Neural progenitor cell (in vitro differentiated cells): ENCODE data around the gene RGS12. TPM values are rescaled to one million over a fixed set of nuclear protein-coding genes. Genes with fewer than 3 reads are reported as not detected.

ENCODE experiments used
- DNase-seq: peaks from one replicate; pipeline ENCODE4 v3.0.0-alpha.2; 2016; ENCODE audit warnings: low spot score
- H2AFZ ChIP-seq: fragments of 200-600 bp; sonication (generic); replicated peaks from 2 replicates; pipeline ENCODE4 v1.6.1; 2016; ENCODE audit warnings: antibody characterized with exemption
- H3F3A ChIP-seq: fragments of 200-600 bp; sonication (generic); 2 replicates; pipeline ENCODE4 v1.6.1; 2016; ENCODE audit warnings: antibody characterized with exemption, low read depth
- H3K27ac ChIP-seq: fragments of 200-600 bp; sonication (generic); 2 replicates; pipeline ENCODE4 v1.5.1; 2016; ENCODE audit warnings: mild to moderate bottlenecking
- H3K27me3 ChIP-seq: fragments of 200-600 bp; sonication (generic); 2 replicates; pipeline ENCODE4 v1.6.1; 2016; ENCODE audit warnings: mild to moderate bottlenecking, moderate library complexity
- H3K36me3 ChIP-seq: fragments of 200-600 bp; sonication (generic); 2 replicates; pipeline ENCODE4 v1.5.1; 2016
- H3K4me1 ChIP-seq: fragments of 200-600 bp; sonication (generic); 2 replicates; pipeline ENCODE4 v1.6.1; 2016; ENCODE audit warnings: mixed run types
- H3K4me2 ChIP-seq: fragments of 200-600 bp; sonication (generic); 2 replicates; pipeline ENCODE4 v1.6.1; 2016
- H3K4me3 ChIP-seq: fragments of 200-600 bp; sonication (generic); 2 replicates; pipeline ENCODE4 v1.5.1; 2016
- H3K79me2 ChIP-seq: fragments of 200-600 bp; sonication (generic); 2 replicates; pipeline ENCODE4 v1.6.1; 2016; ENCODE audit warnings: low read depth
- H3K9ac ChIP-seq: fragments of 200-600 bp; sonication (generic); 2 replicates; pipeline ENCODE4 v1.6.1; 2016
- H3K9me3 ChIP-seq: fragments of 200-600 bp; sonication (generic); 2 replicates; pipeline ENCODE4 v1.5.1; 2016; ENCODE audit warnings: low read depth
- H4K20me1 ChIP-seq: fragments of 200-600 bp; sonication (generic); 2 replicates; pipeline ENCODE4 v1.6.1; 2016; ENCODE audit warnings: low read depth
- H3K27ac Mint-ChIP-seq: 3 replicates; pipeline ENCODE4 v1.8.0; 2021; ENCODE audit warnings: mixed read lengths
- H3K27me3 Mint-ChIP-seq: 2 replicates; pipeline ENCODE4 v1.8.0; 2022; ENCODE audit warnings: low read depth, mild to moderate bottlenecking, inconsistent platforms, moderate library complexity, mixed read lengths; ENCODE audit not compliant: insufficient read depth
- H3K36me3 Mint-ChIP-seq: 3 replicates; pipeline ENCODE4 v1.8.0; 2021; ENCODE audit warnings: mixed read lengths
- H3K4me1 Mint-ChIP-seq: 3 replicates; pipeline ENCODE4 v1.8.0; 2021; ENCODE audit warnings: mixed read lengths
- H3K4me3 Mint-ChIP-seq: 3 replicates; pipeline ENCODE4 v1.8.0; 2021; ENCODE audit warnings: mild to moderate bottlenecking, moderate library complexity, mixed read lengths
- H3K9me3 Mint-ChIP-seq: 3 replicates; pipeline ENCODE4 v1.8.0; 2020; ENCODE audit warnings: mixed read lengths
- EZH2 ChIP-seq: fragments of 200-600 bp; sonication (generic); IDR thresholded peaks from 2 replicates; pipeline ENCODE4 v1.6.1; 2017; ENCODE audit warnings: antibody characterized with exemption, mild to moderate bottlenecking, moderate library complexity
- EZH2phosphoT487 ChIP-seq: fragments of 200-600 bp; sonication (generic); IDR thresholded peaks from 2 replicates; pipeline ENCODE4 v1.6.1; 2017; ENCODE audit warnings: antibody characterized with exemption
- total RNA-seq: library from RNA; depleted of rRNA; stranded (reverse); fragments of >200 nt; gene quantifications from 2 replicates; pipeline ENCODE4 v1.2.3, GENCODE V29; 2015; ENCODE audit warnings: low replicate concordance
- TF ChIP-seq, protein P1 (sequence below): fragments of 200-600 bp; sonication (generic); IDR thresholded peaks from 2 replicates; pipeline ENCODE4 v1.5.1; 2017; ENCODE audit warnings: antibody characterized with exemption, mild to moderate bottlenecking

RGS12 gene
- total RNA-seq, 1 donor from 2014 or later = 36.6 TPM

DNA sequence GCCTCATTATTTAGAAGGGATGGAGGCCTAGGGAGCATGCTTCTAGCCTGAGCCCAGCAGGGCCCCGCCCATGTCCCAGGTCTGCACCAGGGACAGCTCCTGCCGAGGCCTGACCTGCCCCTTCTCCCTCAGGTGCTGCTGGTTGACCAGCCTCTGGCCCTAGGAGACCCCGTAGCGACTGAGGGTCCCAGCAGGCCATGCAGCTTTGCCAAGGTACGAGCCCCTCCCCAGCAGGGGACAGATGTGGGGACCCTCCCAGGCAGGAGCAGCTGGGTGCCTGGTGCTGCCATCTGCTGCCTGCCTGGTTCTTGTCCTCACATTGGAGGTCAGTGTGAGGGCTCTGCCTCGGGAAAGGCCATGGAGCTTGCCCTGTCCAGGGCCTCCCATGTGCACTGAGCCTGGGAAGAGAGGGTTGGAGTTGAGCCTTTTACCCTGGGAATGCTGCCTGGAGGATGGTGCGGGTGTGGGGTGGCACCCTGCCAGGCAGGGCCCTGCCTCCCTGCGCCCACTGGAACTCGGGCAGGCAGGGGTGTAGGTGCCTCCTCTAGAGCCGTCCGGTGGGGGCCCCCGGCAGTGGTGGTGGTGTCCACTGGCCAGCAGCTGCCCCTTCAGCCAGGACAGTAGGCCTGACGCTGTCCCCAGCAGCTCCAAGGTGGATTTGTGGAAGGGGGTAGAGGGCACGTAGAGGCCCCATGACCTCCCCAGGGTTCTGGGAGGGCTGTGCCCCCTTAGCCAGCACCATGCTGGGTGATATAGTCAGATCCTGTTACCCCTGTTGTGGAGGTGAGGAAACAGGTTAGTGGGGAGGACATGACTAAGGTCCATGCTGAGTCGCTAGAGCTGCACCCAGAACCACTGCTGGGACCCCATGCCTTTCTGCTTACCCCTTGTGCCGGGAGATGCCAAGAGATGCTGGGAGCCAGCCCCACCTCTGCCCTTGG, 46.1 kb upstream of the RGS12 start:
- DNase-seq = no peak
- Histone ChIP-seq H3K4me2 (no peak overlapping the region), H4K20me1 (no peaks in the 10 kb centered on the region), H3K9ac (no peak overlapping the region), H3K36me3 (no peaks in the 10 kb centered on the region), H3K4me1 (no peaks in the 10 kb centered on the region), H3K27ac (no peak overlapping the region), H3K4me3 (no peak overlapping the region), H3F3A (no peaks in the 10 kb centered on the region), H3K79me2 (no peaks in the 10 kb centered on the region), H3K9me3 (no peaks in the 10 kb centered on the region), H2AFZ (no peak overlapping the region), H3K27me3 (no peaks in the 10 kb centered on the region)
- Mint-ChIP-seq H3K4me1 (peaks cover 6% of the 10 kb centered on the region), H3K27me3 (peaks cover 2% of the 10 kb centered on the region), H3K27ac (no peak overlapping the region), H3K36me3 (peaks cover 6% of the 10 kb centered on the region), H3K9me3 (no peaks in the 10 kb centered on the region), H3K4me3 (no peak overlapping the region)
- TF ChIP-seq, protein P1, sequence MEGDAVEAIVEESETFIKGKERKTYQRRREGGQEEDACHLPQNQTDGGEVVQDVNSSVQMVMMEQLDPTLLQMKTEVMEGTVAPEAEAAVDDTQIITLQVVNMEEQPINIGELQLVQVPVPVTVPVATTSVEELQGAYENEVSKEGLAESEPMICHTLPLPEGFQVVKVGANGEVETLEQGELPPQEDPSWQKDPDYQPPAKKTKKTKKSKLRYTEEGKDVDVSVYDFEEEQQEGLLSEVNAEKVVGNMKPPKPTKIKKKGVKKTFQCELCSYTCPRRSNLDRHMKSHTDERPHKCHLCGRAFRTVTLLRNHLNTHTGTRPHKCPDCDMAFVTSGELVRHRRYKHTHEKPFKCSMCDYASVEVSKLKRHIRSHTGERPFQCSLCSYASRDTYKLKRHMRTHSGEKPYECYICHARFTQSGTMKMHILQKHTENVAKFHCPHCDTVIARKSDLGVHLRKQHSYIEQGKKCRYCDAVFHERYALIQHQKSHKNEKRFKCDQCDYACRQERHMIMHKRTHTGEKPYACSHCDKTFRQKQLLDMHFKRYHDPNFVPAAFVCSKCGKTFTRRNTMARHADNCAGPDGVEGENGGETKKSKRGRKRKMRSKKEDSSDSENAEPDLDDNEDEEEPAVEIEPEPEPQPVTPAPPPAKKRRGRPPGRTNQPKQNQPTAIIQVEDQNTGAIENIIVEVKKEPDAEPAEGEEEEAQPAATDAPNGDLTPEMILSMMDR = no peak
- TF ChIP-seq EZH2 = no peak
- TF ChIP-seq EZH2phosphoT487 = no peak

DNA sequence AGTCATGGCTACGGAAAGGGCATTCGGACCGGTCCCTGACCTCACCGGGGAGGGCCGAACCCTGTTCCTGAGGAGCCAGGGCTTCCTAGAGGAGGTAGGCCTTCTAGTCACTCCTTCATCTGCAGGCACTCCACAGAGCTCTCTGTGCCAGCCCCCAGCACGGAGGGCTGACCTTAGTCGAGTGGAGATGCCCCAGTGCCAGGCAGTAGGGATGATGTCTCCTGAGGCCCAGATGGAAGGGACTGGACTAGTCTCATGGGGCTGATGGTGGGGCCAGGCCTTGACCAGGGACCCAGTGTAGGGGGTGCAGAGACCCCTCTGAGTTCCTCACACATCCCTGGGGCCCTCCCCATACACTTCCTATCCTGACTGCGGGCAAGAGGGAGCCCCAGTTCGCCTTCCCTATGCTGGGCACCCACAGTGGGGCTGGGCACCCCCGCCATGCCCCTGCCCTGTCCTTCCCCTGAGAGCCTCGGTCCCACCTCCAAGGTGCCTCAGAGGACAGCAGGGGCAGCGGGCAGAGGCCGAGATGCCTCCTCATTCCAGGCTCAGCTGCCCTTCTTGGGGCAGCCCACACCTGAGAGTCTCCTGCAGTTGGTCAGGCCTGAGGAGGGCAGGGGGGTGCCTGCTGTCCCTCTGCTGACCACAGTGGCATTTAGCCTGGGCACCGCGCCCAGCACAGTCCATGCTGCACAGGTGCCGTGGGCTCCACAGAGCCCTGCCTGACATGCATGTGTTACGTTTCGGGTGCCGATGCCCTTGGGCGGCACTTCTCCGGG, 45.2 kb upstream of the RGS12 start:
- Mint-ChIP-seq H3K36me3 (peaks cover 1% of the 10 kb centered on the region), H3K27ac (no peak overlapping the region), H3K4me1 (peaks cover 3% of the 10 kb centered on the region), H3K27me3 (peaks cover 2% of the 10 kb centered on the region), H3K9me3 (no peaks in the 10 kb centered on the region), H3K4me3 (no peak overlapping the region)
- no peak overlapping the region for H3K9ac ChIP-seq
- no peak overlapping the region for H3K27ac ChIP-seq
- no peaks in the 10 kb centered on the region for H3K79me2 ChIP-seq
- H3K36me3 ChIP-seq = no peaks in the 10 kb centered on the region
- no peaks in the 10 kb centered on the region for H3K4me1 ChIP-seq
- no peak overlapping the region for H3K4me2 ChIP-seq
- H3K9me3 ChIP-seq = no peaks in the 10 kb centered on the region
- H3F3A ChIP-seq = no peaks in the 10 kb centered on the region
- H4K20me1 ChIP-seq = no peaks in the 10 kb centered on the region
- H2AFZ ChIP-seq = no peak overlapping the region
- DNase-seq = no peak
- H3K4me3 ChIP-seq = no peak overlapping the region
- no peaks in the 10 kb centered on the region for H3K27me3 ChIP-seq
- TF ChIP-seq, protein P1 = no peak
- no peak for TF ChIP-seq EZH2phosphoT487
- no peak for TF ChIP-seq EZH2

DNA sequence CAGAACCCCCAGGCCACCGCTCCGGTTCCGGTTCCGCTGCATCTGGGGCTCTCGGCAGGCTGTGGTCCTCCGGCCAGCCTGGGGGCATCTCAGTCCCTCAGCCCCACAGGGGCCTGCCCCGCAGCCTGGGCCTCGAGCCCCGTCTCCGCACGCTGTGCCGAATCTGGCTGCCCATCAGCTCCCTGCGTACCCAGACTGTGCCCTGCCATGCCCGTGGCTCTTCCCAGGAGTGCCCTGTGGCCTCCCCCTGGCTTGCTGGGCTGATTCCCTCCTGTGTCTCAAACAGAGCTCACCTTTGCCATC, 44.7 kb upstream of the RGS12 start:
- Histone ChIP-seq H3K36me3 (no peaks in the 10 kb centered on the region), H3K27ac (no peak overlapping the region), H3K79me2 (no peaks in the 10 kb centered on the region), H4K20me1 (no peaks in the 10 kb centered on the region), H3K27me3 (no peaks in the 10 kb centered on the region), H3K4me1 (no peaks in the 10 kb centered on the region), H2AFZ (no peak overlapping the region), H3K4me3 (no peak overlapping the region), H3K4me2 (no peak overlapping the region), H3K9ac (no peak overlapping the region), H3K9me3 (no peaks in the 10 kb centered on the region), H3F3A (no peaks in the 10 kb centered on the region)
- H3K9me3 Mint-ChIP-seq = no peaks in the 10 kb centered on the region
- peaks cover under 1% of the 10 kb centered on the region for H3K4me1 Mint-ChIP-seq
- TF ChIP-seq, protein P1 = no peak
- TF ChIP-seq EZH2phosphoT487 (no peak), EZH2 (no peak)
- no peak for DNase-seq
- H3K27me3 Mint-ChIP-seq = peaks cover 2% of the 10 kb centered on the region
- H3K27ac Mint-ChIP-seq = peak overlapping the region; percentile 88
- H3K4me3 Mint-ChIP-seq = no peak overlapping the region
- no peaks in the 10 kb centered on the region for H3K36me3 Mint-ChIP-seq
